GM12891 (cell line): Measurements from ENCODE around the gene CDK14.

Source experiments
- PAX5 ChIP-seq: IDR thresholded peaks from 2 replicates; pipeline ENCODE4 v1.6.1; 2011; ENCODE audit warnings: low read length, moderate library complexity, mild to moderate bottlenecking; ENCODE audit not compliant: insufficient read depth, severe bottlenecking
- POLR2A ChIP-seq: IDR thresholded peaks from 2 replicates; pipeline ENCODE4 v1.6.1; 2011; ENCODE audit warnings: low read depth, low read length, control low read depth
- POLR2AphosphoS5 ChIP-seq: IDR thresholded peaks from 2 replicates; pipeline ENCODE4 v1.6.1; 2011; ENCODE audit warnings: low read depth, low read length, control low read depth
- POU2F2 ChIP-seq: IDR thresholded peaks from 2 replicates; pipeline ENCODE4 v1.6.1; 2011; ENCODE audit warnings: low read depth, mild to moderate bottlenecking, control low read depth, low read length, moderate library complexity
- SPI1 ChIP-seq: IDR thresholded peaks from 2 replicates; pipeline ENCODE4 v1.6.1; 2011; ENCODE audit warnings: low read depth, low read length, control low read depth
- TAF1 ChIP-seq: IDR thresholded peaks from 2 replicates; pipeline ENCODE4 v1.6.1; 2011; ENCODE audit warnings: low read depth, low read length, control low read depth

DNA sequence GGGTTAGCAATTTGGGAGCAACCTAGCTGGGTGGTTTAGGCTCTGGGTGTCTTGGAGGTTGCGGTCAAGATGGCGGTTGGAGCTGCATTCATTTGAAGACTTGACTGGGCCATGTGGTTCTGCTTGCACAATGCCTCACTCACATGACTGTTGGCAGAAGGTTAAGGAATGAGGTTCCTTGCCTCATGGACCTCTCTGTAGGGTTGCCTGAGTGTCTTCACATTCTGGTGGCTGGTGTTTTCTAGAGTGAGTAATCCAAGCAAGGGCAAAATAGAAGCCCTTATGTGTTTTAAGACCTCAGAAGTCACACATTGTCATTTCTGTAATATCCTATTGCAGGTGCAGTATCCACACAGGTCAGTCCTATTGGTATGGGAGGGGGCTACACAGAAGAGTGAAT, 52.0 kb downstream of the CDK14 start:
- TF ChIP-seq POLR2AphosphoS5 (no peak), PAX5 (no peak), POLR2A (no peak), SPI1 (no peak), TAF1 (no peak), POU2F2 (no peak)
